GM12865 (cell line): ENCODE results near the gene GPC3.

Experiments
- DNase-seq: peaks from one replicate; pipeline ENCODE4 v3.0.0; 2010; ENCODE audit warnings: low read depth
- H3K4me3 ChIP-seq: 2 replicates; pipeline ENCODE4 v1.5.1; 2011; ENCODE audit warnings: mild to moderate bottlenecking, low read depth, low read length, control low read depth
- TF ChIP-seq, protein P1 (sequence below): IDR thresholded peaks from 2 replicates; pipeline ENCODE4 v1.5.1; 2011; ENCODE audit warnings: low read length, control low read depth, low read depth, inconsistent platforms; ENCODE audit not compliant: insufficient read depth; ENCODE audit errors: missing control alignments

The GPC3 gene

DNA sequence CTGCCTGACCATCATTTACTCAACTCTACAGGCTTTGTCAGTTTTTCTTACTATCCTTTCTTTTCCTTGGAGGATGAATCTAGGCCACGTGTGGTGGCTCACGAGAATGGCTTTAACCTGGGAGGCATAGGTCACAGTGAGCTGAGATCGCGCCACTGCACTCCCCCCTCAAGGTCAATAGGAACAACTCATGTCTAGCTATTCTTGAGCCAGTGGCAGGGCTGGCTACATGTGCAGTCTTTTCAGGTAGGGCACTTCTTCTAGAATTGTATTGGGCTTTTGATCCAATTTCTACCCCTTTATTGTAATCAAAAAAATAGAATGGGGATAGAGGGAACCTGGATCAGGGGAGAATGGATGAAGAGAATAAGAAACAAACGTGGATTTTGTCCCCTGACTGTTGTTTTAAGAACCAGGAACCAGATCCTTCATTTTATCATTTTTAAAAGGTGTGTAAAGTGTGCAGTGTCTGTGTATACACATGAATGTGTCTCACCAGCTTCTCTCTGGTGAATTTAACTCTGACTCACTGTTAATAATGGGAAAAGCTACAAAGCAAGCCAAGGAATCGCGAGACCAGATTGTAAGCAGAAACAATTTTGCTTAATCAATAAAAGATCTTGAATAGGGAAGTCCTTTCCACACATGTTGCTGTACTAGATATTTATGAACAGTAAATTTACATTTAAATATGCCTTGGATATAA lies 286.2 kb downstream of the GPC3 start:
- H3K4me3 ChIP-seq: no peak overlapping the region
- no peak for DNase-seq
- TF ChIP-seq, protein P1, sequence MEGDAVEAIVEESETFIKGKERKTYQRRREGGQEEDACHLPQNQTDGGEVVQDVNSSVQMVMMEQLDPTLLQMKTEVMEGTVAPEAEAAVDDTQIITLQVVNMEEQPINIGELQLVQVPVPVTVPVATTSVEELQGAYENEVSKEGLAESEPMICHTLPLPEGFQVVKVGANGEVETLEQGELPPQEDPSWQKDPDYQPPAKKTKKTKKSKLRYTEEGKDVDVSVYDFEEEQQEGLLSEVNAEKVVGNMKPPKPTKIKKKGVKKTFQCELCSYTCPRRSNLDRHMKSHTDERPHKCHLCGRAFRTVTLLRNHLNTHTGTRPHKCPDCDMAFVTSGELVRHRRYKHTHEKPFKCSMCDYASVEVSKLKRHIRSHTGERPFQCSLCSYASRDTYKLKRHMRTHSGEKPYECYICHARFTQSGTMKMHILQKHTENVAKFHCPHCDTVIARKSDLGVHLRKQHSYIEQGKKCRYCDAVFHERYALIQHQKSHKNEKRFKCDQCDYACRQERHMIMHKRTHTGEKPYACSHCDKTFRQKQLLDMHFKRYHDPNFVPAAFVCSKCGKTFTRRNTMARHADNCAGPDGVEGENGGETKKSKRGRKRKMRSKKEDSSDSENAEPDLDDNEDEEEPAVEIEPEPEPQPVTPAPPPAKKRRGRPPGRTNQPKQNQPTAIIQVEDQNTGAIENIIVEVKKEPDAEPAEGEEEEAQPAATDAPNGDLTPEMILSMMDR: no peak

DNA sequence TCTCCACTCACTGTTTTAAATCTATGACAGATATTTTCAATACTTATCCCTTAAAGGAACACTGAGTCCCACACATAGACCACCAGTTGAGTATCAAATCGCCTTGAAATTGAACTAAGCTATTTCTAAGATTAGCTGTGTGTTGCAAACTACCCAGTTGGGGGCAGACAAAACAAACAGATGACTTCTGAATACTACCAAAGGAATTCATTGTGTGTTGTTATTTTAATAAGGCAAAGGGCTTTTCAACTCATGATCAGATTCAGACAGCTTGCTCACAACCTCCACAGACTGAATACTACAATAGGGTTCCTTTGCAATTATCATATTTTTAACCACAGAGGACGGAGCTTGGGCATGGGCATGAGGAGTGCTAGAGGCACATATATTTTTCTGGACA lies 287.1 kb downstream of the GPC3 start:
- no peak for DNase-seq
- TF ChIP-seq, protein P1: no peak

DNA sequence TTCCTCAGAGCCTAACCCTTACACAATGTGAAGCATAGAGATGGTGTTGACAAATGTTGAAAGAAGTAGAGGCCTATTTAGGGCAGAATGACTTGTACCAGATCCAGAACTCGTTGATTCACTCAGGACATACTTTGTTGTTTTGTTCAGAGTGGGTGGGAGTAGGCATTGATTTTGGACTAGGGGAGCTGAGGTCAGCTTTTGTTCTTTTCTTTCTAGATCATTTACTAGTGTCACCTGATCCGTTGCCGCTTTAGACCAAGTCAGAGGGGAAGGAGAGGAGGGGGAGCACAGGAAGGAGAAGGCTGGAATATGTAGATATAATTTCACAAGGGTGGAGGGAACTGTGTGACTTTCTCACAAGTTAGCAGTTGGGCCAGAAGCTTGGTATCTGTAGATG lies 287.7 kb downstream of the GPC3 start:
- H3K4me3 ChIP-seq: no peak overlapping the region
- TF ChIP-seq, protein P1: no peak
- DNase-seq: no peak

More for the DNA sequence above, 287.1 kb downstream of the GPC3 start:
- H3K4me3 ChIP-seq: no peak overlapping the region

DNA sequence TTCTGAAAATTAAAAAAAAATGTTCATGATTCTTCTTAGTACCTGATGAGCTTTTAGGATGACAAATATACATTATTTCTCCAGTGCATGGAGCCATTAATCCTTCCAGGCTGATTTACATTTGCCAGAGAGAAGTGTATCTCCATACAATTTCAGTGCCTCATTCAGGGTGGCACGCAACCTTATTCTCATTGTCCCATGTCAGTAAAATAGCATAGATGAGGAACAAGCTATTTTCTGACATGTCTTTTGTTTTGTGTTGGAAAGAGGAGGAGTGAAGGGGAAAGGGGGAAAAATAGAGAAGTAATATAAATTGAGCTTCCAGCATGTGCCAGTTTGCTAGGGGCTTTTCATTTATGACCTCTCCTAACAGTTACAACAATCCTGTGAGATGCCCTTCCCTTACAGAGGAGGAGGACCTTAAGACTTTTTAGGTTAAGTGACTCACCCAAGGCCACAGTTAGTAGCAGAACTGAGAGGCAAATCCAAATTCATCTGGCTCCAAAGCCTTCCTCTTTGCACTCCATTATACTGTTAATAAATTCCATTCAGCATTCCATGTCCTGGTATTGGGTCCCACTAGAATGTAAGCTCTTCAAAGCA lies 295.3 kb downstream of the GPC3 start:
- H3K4me3 ChIP-seq: no peak overlapping the region
- TF ChIP-seq, protein P1: no peak
- no peak for DNase-seq

DNA sequence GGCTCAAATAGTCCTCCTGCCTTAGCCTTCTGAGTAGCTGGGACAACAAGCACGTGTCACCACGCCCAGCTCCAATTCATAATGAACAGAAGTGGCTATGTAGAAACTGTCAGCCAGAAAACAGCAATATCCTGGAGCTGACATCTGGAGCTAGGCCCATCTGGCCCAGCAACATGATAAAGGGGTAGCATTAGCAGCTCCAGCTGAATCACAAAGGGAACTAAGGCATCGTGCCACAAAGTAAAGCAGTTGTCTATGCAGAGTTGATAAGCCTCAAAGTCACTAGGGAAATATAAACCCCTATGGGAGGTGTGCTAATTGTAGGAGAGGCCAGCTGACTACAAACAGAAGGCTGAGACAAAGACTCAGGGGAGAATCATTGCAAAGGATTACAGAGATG lies 299.6 kb downstream of the GPC3 start:
- H3K4me3 ChIP-seq: no peak overlapping the region
- DNase-seq: no peak
- TF ChIP-seq, protein P1: no peak

DNA sequence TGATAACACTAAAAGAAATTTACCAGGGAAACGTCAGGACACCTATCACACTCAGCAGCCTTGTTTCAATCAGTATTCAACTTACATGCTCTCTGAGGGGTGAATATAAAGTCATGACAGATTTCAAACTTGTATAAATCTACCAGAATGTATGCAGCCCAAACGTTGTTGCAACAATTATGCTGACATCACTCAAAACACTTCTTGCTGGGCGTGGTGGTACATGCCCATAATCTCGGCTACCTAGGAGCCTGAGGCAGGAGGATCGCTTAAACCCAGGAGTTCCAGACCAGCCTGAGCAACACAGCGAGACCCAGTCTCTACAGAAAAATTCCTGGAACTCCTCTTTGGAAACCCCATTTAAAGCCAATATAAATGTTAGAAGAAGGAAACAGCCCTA lies 303.5 kb downstream of the GPC3 start:
- TF ChIP-seq, protein P1: no peak
- H3K4me3 ChIP-seq: no peak overlapping the region
- no peak for DNase-seq
